GM12875 (cell line): ENCODE results near the gene OSBPL1A.

Source experiments
- H3K4me3 ChIP-seq: one replicate; pipeline ENCODE4 v1.5.1; 2011; ENCODE audit warnings: low read depth, low read length, control low read depth
- TF ChIP-seq, protein P1 (sequence below): IDR thresholded peaks from 2 replicates; pipeline ENCODE4 v1.5.1; 2011; ENCODE audit warnings: low read depth, mild to moderate bottlenecking, control low read depth, inconsistent platforms, low read length, moderate library complexity, borderline replicate concordance; ENCODE audit not compliant: insufficient read depth

The OSBPL1A gene

DNA sequence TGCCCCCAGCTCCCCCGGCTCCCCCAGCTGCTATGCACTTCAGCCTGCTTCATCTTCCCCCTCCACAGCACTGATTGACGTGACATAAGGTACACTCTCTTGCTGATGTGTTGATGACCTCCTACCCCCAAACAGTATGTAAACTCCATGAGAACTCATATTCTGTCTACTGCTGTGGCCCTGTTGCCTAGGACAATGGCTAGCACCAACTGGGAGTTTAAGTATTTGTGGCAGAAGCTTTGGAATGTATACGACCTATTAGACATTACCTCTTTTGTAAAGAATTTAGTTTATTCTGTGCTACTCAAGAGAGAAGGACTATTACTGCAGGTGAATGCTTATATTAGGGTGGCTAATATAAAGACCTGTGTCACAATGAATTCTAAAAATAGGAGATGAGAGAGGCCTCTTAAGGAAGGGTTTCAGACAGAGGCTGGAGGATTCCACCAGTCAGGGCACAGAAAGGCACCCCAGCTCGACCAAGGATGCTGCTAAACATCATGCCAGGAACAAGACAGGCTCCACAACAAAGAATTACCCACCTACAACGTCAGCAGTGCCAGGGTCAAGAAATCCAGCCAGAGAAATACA, 198.2 kb downstream of the OSBPL1A start:
- TF ChIP-seq, protein P1, sequence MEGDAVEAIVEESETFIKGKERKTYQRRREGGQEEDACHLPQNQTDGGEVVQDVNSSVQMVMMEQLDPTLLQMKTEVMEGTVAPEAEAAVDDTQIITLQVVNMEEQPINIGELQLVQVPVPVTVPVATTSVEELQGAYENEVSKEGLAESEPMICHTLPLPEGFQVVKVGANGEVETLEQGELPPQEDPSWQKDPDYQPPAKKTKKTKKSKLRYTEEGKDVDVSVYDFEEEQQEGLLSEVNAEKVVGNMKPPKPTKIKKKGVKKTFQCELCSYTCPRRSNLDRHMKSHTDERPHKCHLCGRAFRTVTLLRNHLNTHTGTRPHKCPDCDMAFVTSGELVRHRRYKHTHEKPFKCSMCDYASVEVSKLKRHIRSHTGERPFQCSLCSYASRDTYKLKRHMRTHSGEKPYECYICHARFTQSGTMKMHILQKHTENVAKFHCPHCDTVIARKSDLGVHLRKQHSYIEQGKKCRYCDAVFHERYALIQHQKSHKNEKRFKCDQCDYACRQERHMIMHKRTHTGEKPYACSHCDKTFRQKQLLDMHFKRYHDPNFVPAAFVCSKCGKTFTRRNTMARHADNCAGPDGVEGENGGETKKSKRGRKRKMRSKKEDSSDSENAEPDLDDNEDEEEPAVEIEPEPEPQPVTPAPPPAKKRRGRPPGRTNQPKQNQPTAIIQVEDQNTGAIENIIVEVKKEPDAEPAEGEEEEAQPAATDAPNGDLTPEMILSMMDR: no peak
- no peak overlapping the region for H3K4me3 ChIP-seq

- no peak overlapping the region for H3K4me3 ChIP-seq
- TF ChIP-seq, protein P1: no peak
Measured at GRCh38 chr18:24198461-24198860, 199.2 kb downstream of the OSBPL1A start.

GRCh38 chr18:24197412-24197811, 200.2 kb downstream of the OSBPL1A start:
- TF ChIP-seq, protein P1: no peak

GRCh38 chr18:24196764-24197163, 200.9 kb downstream of the OSBPL1A start:
- TF ChIP-seq, protein P1: no peak
- H3K4me3 ChIP-seq: no peak overlapping the region

More at GRCh38 chr18:24197412-24197811, 200.2 kb downstream of the OSBPL1A start:
- no peak overlapping the region for H3K4me3 ChIP-seq

GRCh38 chr18:24195296-24196053, 202.1 kb downstream of the OSBPL1A start:
- TF ChIP-seq, protein P1: no peak
- no peak overlapping the region for H3K4me3 ChIP-seq

DNA sequence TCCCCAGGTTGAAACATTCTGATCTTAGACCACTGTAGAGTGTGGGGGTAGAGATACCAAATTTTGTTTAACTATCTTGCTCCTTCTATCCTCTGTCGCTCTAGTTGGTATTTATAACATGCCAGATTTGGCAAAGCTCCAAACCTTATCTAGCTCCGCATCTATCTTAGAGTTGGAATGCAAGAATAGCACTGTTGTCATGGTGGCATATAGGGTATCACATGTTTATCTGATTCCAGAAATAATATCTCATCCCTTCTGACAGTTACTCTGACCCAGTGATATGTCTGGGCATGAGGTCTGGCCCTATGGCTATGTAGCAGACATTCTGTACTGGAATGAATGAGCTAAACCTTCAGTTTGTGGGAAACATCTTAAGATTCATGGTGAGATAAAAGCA, 207.0 kb downstream of the OSBPL1A start:
- TF ChIP-seq, protein P1: no peak

More for the DNA sequence above, 207.0 kb downstream of the OSBPL1A start:
- no peak overlapping the region for H3K4me3 ChIP-seq
